Measurements from ENCODE around the gene RCBTB2.
A peak's percentile ranks its signal among the peaks of the same experiment; 100 is the strongest.
"Not testable (repeated sequence)": the region's sequence is repeated elsewhere in the genome, so short reads cannot be mapped to it uniquely, and the experiment has no call there.

RCBTB2 gene

GRCh38 chr13:48532506-48533499 lies at the start of gene RCBTB2:
TSS of gene RCBTB2 (minus strand) at chr13:48533080. CDS start at chr13:48521939, 11,141 bp downstream.
- peak within 1 kb of the TSS; percentile 89 for H3K4me3 ChIP-seq (ENCODE audit: low read depth, low read length)
- H3K9ac ChIP-seq (ENCODE audit: low read length), result peak within 1 kb of the TSS; percentile 85
- peaks cover 17% of the 10 kb centered on the region for H3K4me1 ChIP-seq (ENCODE audit: control insufficient read depth, insufficient read depth, low read length)
- H3K27me3 ChIP-seq (ENCODE audit: control insufficient read depth, insufficient read depth, low read length), result no peaks in the 10 kb centered on the region
- peak within 1 kb of the TSS; percentile 82 for H3K27ac ChIP-seq (ENCODE audit: low read depth, low read length)
- H3K9me3 ChIP-seq (ENCODE audit: control insufficient read depth, insufficient read depth, low read depth, low read length), result no peaks in the 10 kb centered on the region
- no peaks in the 10 kb centered on the region for H3K36me3 ChIP-seq (ENCODE audit: control insufficient read depth, insufficient read depth, low read length)

GRCh38 chr13:48582084-48582483 lies 49.2 kb upstream of the RCBTB2 start:
- no peak overlapping the region for H3K4me3 ChIP-seq (ENCODE audit: low read depth, low read length)
- H3K9me3 ChIP-seq (ENCODE audit: control insufficient read depth, insufficient read depth, low read depth, low read length), result no peaks in the 10 kb centered on the region
- H3K36me3 ChIP-seq (ENCODE audit: control insufficient read depth, insufficient read depth, low read length), result no peaks in the 10 kb centered on the region
- no peak overlapping the region for H3K9ac ChIP-seq (ENCODE audit: low read length)
- peaks cover 9% of the 10 kb centered on the region for H3K4me1 ChIP-seq (ENCODE audit: control insufficient read depth, insufficient read depth, low read length)
- H3K27ac ChIP-seq (ENCODE audit: low read depth, low read length), result no peak overlapping the region
- no peaks in the 10 kb centered on the region for H3K27me3 ChIP-seq (ENCODE audit: control insufficient read depth, insufficient read depth, low read length)

GRCh38 chr13:48580896-48581295 lies 48.0 kb upstream of the RCBTB2 start:
- Histone ChIP-seq H3K27ac (ENCODE audit: low read depth, low read length) (no peak overlapping the region), H3K27me3 (ENCODE audit: control insufficient read depth, insufficient read depth, low read length) (no peaks in the 10 kb centered on the region), H3K9me3 (ENCODE audit: control insufficient read depth, insufficient read depth, low read depth, low read length) (no peaks in the 10 kb centered on the region), H3K4me3 (ENCODE audit: low read depth, low read length) (no peak overlapping the region), H3K4me1 (ENCODE audit: control insufficient read depth, insufficient read depth, low read length) (peaks cover 9% of the 10 kb centered on the region; the same call in 1 of the 2 replicates), H3K36me3 (ENCODE audit: control insufficient read depth, insufficient read depth, low read length) (no peaks in the 10 kb centered on the region), H3K9ac (ENCODE audit: low read length) (no peak overlapping the region)

- Histone ChIP-seq H3K4me1 (ENCODE audit: control insufficient read depth, insufficient read depth, low read length) (peaks cover 9% of the 10 kb centered on the region; the same call in 1 of the 2 replicates), H3K4me3 (ENCODE audit: low read depth, low read length) (no peak overlapping the region), H3K27me3 (ENCODE audit: control insufficient read depth, insufficient read depth, low read length) (no peaks in the 10 kb centered on the region), H3K27ac (ENCODE audit: low read depth, low read length) (no peak overlapping the region), H3K9ac (ENCODE audit: low read length) (no peak overlapping the region), H3K9me3 (ENCODE audit: control insufficient read depth, insufficient read depth, low read depth, low read length) (no peaks in the 10 kb centered on the region), H3K36me3 (ENCODE audit: control insufficient read depth, insufficient read depth, low read length) (no peaks in the 10 kb centered on the region)
Observed at GRCh38 chr13:48580185-48580803, 47.4 kb upstream of the RCBTB2 start.

- not testable (repeated sequence) for H3K9ac ChIP-seq (ENCODE audit: low read length); H3K36me3 ChIP-seq (ENCODE audit: control insufficient read depth, insufficient read depth, low read length); H3K27ac ChIP-seq (ENCODE audit: low read depth, low read length); H3K4me3 ChIP-seq (ENCODE audit: low read depth, low read length); H3K4me1 ChIP-seq (ENCODE audit: control insufficient read depth, insufficient read depth, low read length); H3K27me3 ChIP-seq (ENCODE audit: control insufficient read depth, insufficient read depth, low read length); H3K9me3 ChIP-seq (ENCODE audit: control insufficient read depth, insufficient read depth, low read depth, low read length)
Observed at GRCh38 chr13:48579919-48580180, 47.0 kb upstream of the RCBTB2 start.

DNA sequence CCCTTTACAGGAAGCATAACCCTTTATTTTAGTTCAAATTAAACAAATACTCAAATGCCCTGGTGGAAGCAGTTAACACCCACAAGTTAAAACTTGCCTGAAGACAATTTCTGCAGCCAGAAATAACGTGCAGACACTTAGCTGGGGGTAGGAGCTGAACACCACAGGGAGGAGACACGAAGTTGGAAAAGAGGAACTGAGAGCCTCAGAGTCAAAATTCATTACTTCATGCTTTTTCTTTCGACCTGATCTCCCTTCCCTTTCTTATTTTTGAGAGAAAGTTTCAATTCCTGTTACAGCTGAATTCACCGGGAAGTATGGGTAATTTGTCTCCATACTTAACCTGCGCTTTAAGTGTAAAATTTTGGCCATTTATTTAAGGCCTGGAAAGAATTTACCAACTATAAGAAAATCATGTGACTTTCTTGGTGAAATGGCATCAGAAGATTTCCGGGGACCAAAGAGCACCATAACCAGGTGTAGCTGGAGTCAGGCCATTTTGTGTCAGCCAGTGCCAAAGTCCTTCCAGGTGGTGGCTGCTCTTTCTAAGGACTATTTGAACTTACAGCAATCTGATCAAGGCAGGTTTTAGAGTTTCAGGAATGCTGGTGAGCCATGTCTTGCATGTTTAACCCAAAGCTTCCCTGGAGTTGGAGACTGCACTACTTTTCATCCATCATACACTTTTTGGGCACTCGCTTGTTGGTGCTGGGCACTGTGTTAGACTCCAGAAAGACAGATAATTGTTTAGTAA lies 46.5 kb upstream of the RCBTB2 start:
- H3K9ac ChIP-seq (ENCODE audit: low read length), result no peak overlapping the region
- no peak overlapping the region for H3K4me3 ChIP-seq (ENCODE audit: low read depth, low read length)
- no peaks in the 10 kb centered on the region for H3K9me3 ChIP-seq (ENCODE audit: control insufficient read depth, insufficient read depth, low read depth, low read length)
- peaks cover 9% of the 10 kb centered on the region; the same call in 1 of the 2 replicates for H3K4me1 ChIP-seq (ENCODE audit: control insufficient read depth, insufficient read depth, low read length)
- no peaks in the 10 kb centered on the region for H3K27me3 ChIP-seq (ENCODE audit: control insufficient read depth, insufficient read depth, low read length)
- H3K27ac ChIP-seq (ENCODE audit: low read depth, low read length), result no peak overlapping the region
- no peaks in the 10 kb centered on the region for H3K36me3 ChIP-seq (ENCODE audit: control insufficient read depth, insufficient read depth, low read length)

GRCh38 chr13:48578516-48579164 lies 45.8 kb upstream of the RCBTB2 start:
- Histone ChIP-seq H3K4me3 (ENCODE audit: low read depth, low read length) (no peak overlapping the region), H3K9me3 (ENCODE audit: control insufficient read depth, insufficient read depth, low read depth, low read length) (no peaks in the 10 kb centered on the region), H3K4me1 (ENCODE audit: control insufficient read depth, insufficient read depth, low read length) (peaks cover 9% of the 10 kb centered on the region; the same call in 1 of the 2 replicates), H3K27ac (ENCODE audit: low read depth, low read length) (no peak overlapping the region), H3K9ac (ENCODE audit: low read length) (no peak overlapping the region), H3K27me3 (ENCODE audit: control insufficient read depth, insufficient read depth, low read length) (no peaks in the 10 kb centered on the region), H3K36me3 (ENCODE audit: control insufficient read depth, insufficient read depth, low read length) (no peaks in the 10 kb centered on the region)

DNA sequence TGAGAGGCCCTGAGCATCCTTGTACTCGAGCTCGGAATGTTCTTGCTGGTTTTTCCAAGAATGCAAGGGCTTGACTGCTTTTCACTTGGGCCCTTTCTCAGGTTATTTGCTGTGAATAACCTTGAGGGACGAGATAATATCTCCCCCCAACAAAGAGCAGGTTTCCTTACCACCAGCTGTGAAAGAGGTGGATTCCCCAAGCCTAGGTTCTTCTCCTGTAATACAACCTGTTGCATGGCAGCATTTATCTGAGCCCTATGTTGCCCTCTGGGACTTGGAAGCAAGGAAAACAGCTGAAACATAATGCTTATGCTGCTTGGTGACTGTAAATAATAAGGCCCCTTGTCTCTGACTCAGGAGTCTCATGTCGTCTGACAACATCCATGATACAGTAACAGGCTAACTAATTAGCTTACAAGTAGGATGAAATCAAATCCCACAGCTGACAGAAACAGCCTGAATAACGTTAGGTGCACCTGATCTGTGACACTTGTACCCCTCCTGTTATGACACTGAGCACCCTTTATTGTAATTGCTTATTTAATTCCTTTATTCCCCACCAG lies 43.6 kb upstream of the RCBTB2 start:
- Histone ChIP-seq H3K9ac (ENCODE audit: low read length) (no peak overlapping the region), H3K27ac (ENCODE audit: low read depth, low read length) (no peak overlapping the region), H3K4me3 (ENCODE audit: low read depth, low read length) (no peak overlapping the region), H3K4me1 (ENCODE audit: control insufficient read depth, insufficient read depth, low read length) (peaks cover 10% of the 10 kb centered on the region; the same call in 1 of the 2 replicates), H3K27me3 (ENCODE audit: control insufficient read depth, insufficient read depth, low read length) (no peaks in the 10 kb centered on the region), H3K9me3 (ENCODE audit: control insufficient read depth, insufficient read depth, low read depth, low read length) (no peaks in the 10 kb centered on the region), H3K36me3 (ENCODE audit: control insufficient read depth, insufficient read depth, low read length) (no peaks in the 10 kb centered on the region)

GRCh38 chr13:48575031-48575430 lies 42.2 kb upstream of the RCBTB2 start:
- H3K9me3 ChIP-seq (ENCODE audit: control insufficient read depth, insufficient read depth, low read depth, low read length), result no peaks in the 10 kb centered on the region
- no peaks in the 10 kb centered on the region for H3K27me3 ChIP-seq (ENCODE audit: control insufficient read depth, insufficient read depth, low read length)
- H3K4me3 ChIP-seq (ENCODE audit: low read depth, low read length), result no peak overlapping the region
- H3K9ac ChIP-seq (ENCODE audit: low read length), result no peak overlapping the region
- peaks cover 15% of the 10 kb centered on the region; the same call in 1 of the 2 replicates for H3K4me1 ChIP-seq (ENCODE audit: control insufficient read depth, insufficient read depth, low read length)
- no peaks in the 10 kb centered on the region for H3K36me3 ChIP-seq (ENCODE audit: control insufficient read depth, insufficient read depth, low read length)
- no peak overlapping the region for H3K27ac ChIP-seq (ENCODE audit: low read depth, low read length)

- no peak overlapping the region for H3K9ac ChIP-seq (ENCODE audit: low read length)
- no peaks in the 10 kb centered on the region for H3K9me3 ChIP-seq (ENCODE audit: control insufficient read depth, insufficient read depth, low read depth, low read length)
- H3K4me1 ChIP-seq (ENCODE audit: control insufficient read depth, insufficient read depth, low read length), result peaks cover 11% of the 10 kb centered on the region; the same call in 1 of the 2 replicates
- H3K4me3 ChIP-seq (ENCODE audit: low read depth, low read length), result no peak overlapping the region
- H3K27ac ChIP-seq (ENCODE audit: low read depth, low read length), result no peak overlapping the region
- no peaks in the 10 kb centered on the region for H3K27me3 ChIP-seq (ENCODE audit: control insufficient read depth, insufficient read depth, low read length)
- H3K36me3 ChIP-seq (ENCODE audit: control insufficient read depth, insufficient read depth, low read length), result no peaks in the 10 kb centered on the region
Observed at GRCh38 chr13:48574041-48574796, 41.3 kb upstream of the RCBTB2 start.

All from HUES6 (cell line).